H7 (cell line): ENCODE measurements around the gene COX4I1. TPM values are rescaled to one million over a fixed set of nuclear protein-coding genes. Genes with fewer than 3 reads are reported as not detected.

ENCODE experiments used
- DNase-seq: peaks from one replicate; pipeline ENCODE4 v3.0.0; 2012
- H3K27me3 ChIP-seq: 2 replicates; pipeline ENCODE4 v1.6.0; 2011; ENCODE audit warnings: mild to moderate bottlenecking, low read length; ENCODE audit not compliant: control insufficient read depth, insufficient read depth
- H3K36me3 ChIP-seq: replicated peaks from 2 replicates; pipeline ENCODE4 v1.5.1; 2011; ENCODE audit warnings: low read length; ENCODE audit not compliant: control insufficient read depth, insufficient read depth
- H3K4me3 ChIP-seq: 2 replicates; pipeline ENCODE4 v1.5.1; 2011; ENCODE audit warnings: low read depth, mild to moderate bottlenecking, control low read depth, low read length, moderate library complexity; ENCODE audit not compliant: insufficient read depth
- total RNA-seq: library from RNA; depleted of rRNA; stranded (reverse); fragments of >200 nt; shearing (Covaris generic); gene quantifications from 2 replicates; pipeline ENCODE4 v1.2.3, GENCODE V29; 2014; rRNA removed

Gene COX4I1
- 638 and 696 TPM in 2 replicates for total RNA-seq

GRCh38 chr16:85799497-85800320 is at the start of gene COX4I1, which contains the start of gene EMC8:
TSS of gene COX4I1 (plus strand) at chr16:85799695. CDS start at chr16:85801206, 1,511 bp downstream.
TSS of gene EMC8 (minus strand) at chr16:85799544. CDS start at chr16:85799295, 249 bp downstream.
- H3K27me3 ChIP-seq: no peaks in the 10 kb centered on the region
- H3K36me3 ChIP-seq: peaks cover 37% of the 10 kb centered on the region
- H3K4me3 ChIP-seq: peak within 1 kb of the TSS; percentile 96
- peak; percentile 98 for DNase-seq

GRCh38 chr16:85749771-85750145 is 49.7 kb upstream of the COX4I1 start:
- peak; percentile 72 for DNase-seq
- peak overlapping the region; percentile 63 for H3K4me3 ChIP-seq

GRCh38 chr16:85750146-85750826 is 49.2 kb upstream of the COX4I1 start:
- Histone ChIP-seq H3K4me3 (peak overlapping the region; percentile 63), H3K36me3 (no peaks in the 10 kb centered on the region), H3K27me3 (peaks cover 20% of the 10 kb centered on the region)
- peak; percentile 86 for DNase-seq

More at GRCh38 chr16:85749771-85750145, 49.7 kb upstream of the COX4I1 start:
- Histone ChIP-seq H3K36me3 (no peaks in the 10 kb centered on the region), H3K27me3 (peaks cover 20% of the 10 kb centered on the region)

GRCh38 chr16:85750827-85751697 is 48.4 kb upstream of the COX4I1 start, which contains the start of gene C16orf74:
TSS of gene C16orf74 (minus strand) at chr16:85751096. CDS start at chr16:85735217, 15,879 bp downstream.
- H3K27me3 ChIP-seq: peaks cover 20% of the 10 kb centered on the region
- peak within 1 kb of the TSS; percentile 63 for H3K4me3 ChIP-seq
- peak; percentile 95 for DNase-seq
- H3K36me3 ChIP-seq: no peaks in the 10 kb centered on the region

GRCh38 chr16:85751698-85752501 is 47.6 kb upstream of the COX4I1 start:
- peak; percentile 79 for DNase-seq
- Histone ChIP-seq H3K27me3 (peaks cover 20% of the 10 kb centered on the region), H3K36me3 (no peaks in the 10 kb centered on the region), H3K4me3 (no peak overlapping the region)

- peak; percentile 86 for DNase-seq
- Histone ChIP-seq H3K36me3 (no peaks in the 10 kb centered on the region), H3K4me3 (no peak overlapping the region), H3K27me3 (peaks cover 20% of the 10 kb centered on the region)
Measured at GRCh38 chr16:85752511-85753420, 46.7 kb upstream of the COX4I1 start.

- Histone ChIP-seq H3K4me3 (no peak overlapping the region), H3K36me3 (no peaks in the 10 kb centered on the region), H3K27me3 (peaks cover 20% of the 10 kb centered on the region)
- no peak for DNase-seq
Measured at GRCh38 chr16:85753559-85753958, 45.9 kb upstream of the COX4I1 start.

GRCh38 chr16:85753976-85754375 is 45.5 kb upstream of the COX4I1 start:
- Histone ChIP-seq H3K4me3 (no peak overlapping the region), H3K36me3 (no peaks in the 10 kb centered on the region), H3K27me3 (peaks cover 20% of the 10 kb centered on the region)
- no peak for DNase-seq

- DNase-seq: no peak
- no peaks in the 10 kb centered on the region for H3K36me3 ChIP-seq
- H3K27me3 ChIP-seq: peaks cover 20% of the 10 kb centered on the region
- no peak overlapping the region for H3K4me3 ChIP-seq
Measured at GRCh38 chr16:85754413-85754812, 45.1 kb upstream of the COX4I1 start.

GRCh38 chr16:85755929-85756768 is 43.3 kb upstream of the COX4I1 start:
- DNase-seq: no peak
- H3K4me3 ChIP-seq: no peak overlapping the region
- H3K36me3 ChIP-seq: no peaks in the 10 kb centered on the region
- H3K27me3 ChIP-seq: peaks cover 12% of the 10 kb centered on the region

- Histone ChIP-seq H3K4me3 (no peak overlapping the region), H3K27me3 (peaks cover under 1% of the 10 kb centered on the region; the same call in 1 of the 2 replicates), H3K36me3 (no peaks in the 10 kb centered on the region)
- DNase-seq: no peak
Measured at GRCh38 chr16:85757341-85757822, 42.1 kb upstream of the COX4I1 start.

- DNase-seq: no peak
- no peak overlapping the region for H3K4me3 ChIP-seq
- no peaks in the 10 kb centered on the region for H3K27me3 ChIP-seq
- H3K36me3 ChIP-seq: no peaks in the 10 kb centered on the region
Measured at GRCh38 chr16:85759136-85759535, 40.4 kb upstream of the COX4I1 start.
